Measurements from ENCODE around the gene CSNK1D. TPM values are rescaled to one million over a fixed set of nuclear protein-coding genes. Genes with fewer than 3 reads are reported as not detected.
A peak's percentile ranks its signal among the peaks of the same experiment; 100 is the strongest.
"Not testable (repeated sequence)": the region's sequence is repeated elsewhere in the genome, so short reads cannot be mapped to it uniquely, and the experiment has no call there.

The CSNK1D gene
- total and polyA plus RNA-seq, 12 donors, result 23.7 to 185 (median 125) TPM

- no peak overlapping the region for H3K4me3 ChIP-seq
- no peak for TF ChIP-seq CTCF (IDR thresholded peaks at IDR 0.05)
- TF ChIP-seq POLR2A (IDR thresholded peaks at IDR 0.05), result no peak
- H3K4me1 ChIP-seq (replicated peaks in 1 of 2), result no peaks in the 10 kb centered on the region
- 95 to 98% (median 96%) methylated on average over 5 to 16 of the region's 16 CpGs for WGBS, 4 donors
- H3K27ac ChIP-seq, result no peak overlapping the region
- H3K9me3 ChIP-seq (replicated peaks in 1 of 3), result no peaks in the 10 kb centered on the region
- H3K27me3 ChIP-seq, result no peaks in the 10 kb centered on the region
- peaks cover 0 to 30% of the 10 kb centered on the region in 2 donors for H3K36me3 ChIP-seq (replicated peaks in 1 of 2)
- no peak for DNase-seq
- intact Hi-C loops (cut with DNase I), result no loop called here
Measured at GRCh38 chr17:82194765-82195164, 78.7 kb downstream of the CSNK1D start.

GRCh38 chr17:82193520-82194220 lies 79.8 kb downstream of the CSNK1D start:
- intact Hi-C loops (cut with DNase I), result no loop called here
- Histone ChIP-seq H3K27ac (peak overlapping the region in 2 of 5 donors; percentile 19 to 42), H3K4me3 (no peak overlapping the region), H3K4me1 (replicated peaks in 1 of 2) (no peaks in the 10 kb centered on the region), H3K9me3 (replicated peaks in 1 of 3) (no peaks in the 10 kb centered on the region), H3K27me3 (no peaks in the 10 kb centered on the region), H3K36me3 (replicated peaks in 1 of 2) (peaks cover 0 to 30% of the 10 kb centered on the region in 2 donors)
- peak in 1 of 7 donors; percentile 25 for DNase-seq
- no peak for TF ChIP-seq POLR2A (IDR thresholded peaks at IDR 0.05)
- no peak for TF ChIP-seq CTCF (IDR thresholded peaks at IDR 0.05)
- 62 to 86% (median 82%) methylated on average over 16 of the region's 16 CpGs for WGBS, 4 donors

- intact Hi-C loops (cut with DNase I), result not testable (repeated sequence)
- H3K36me3 ChIP-seq (replicated peaks in 1 of 2), result peaks cover 0 to 29% of the 10 kb centered on the region in 2 donors
Measured at GRCh38 chr17:82193050-82193449, 80.5 kb downstream of the CSNK1D start.

More at GRCh38 chr17:82193050-82193449, 80.5 kb downstream of the CSNK1D start:
- not testable (repeated sequence) for H3K4me1 ChIP-seq (replicated peaks in 1 of 2); H3K4me3 ChIP-seq; H3K9me3 ChIP-seq (replicated peaks in 1 of 3); H3K27me3 ChIP-seq; DNase-seq; H3K27ac ChIP-seq
- WGBS, 4 donors, result 86 to 92% (median 90%) methylated on average over 6 of the region's 6 CpGs

Small RNAs within 50 kb of the gene (microRNA-seq; reads per million reads assigned to microRNA genes)
- gene MIR6787, result 0 to 0.28 (median 0) reads per million in 3 donors

Other genes starting within 250 kb of the CSNK1D start
- 10 to 100 TPM in 1 of 9 donors, 1 to 10 TPM in 8; 3.0 to 13.5 (median 4.5) TPM for gene RAC3, start 242.0 kb downstream of the CSNK1D start, total RNA-seq
- 10 to 100 TPM in 1 of 3 donors, 1 to 10 TPM in 2; 1.6 to 10.5 (median 9.0) TPM for gene RAC3, start 242.0 kb downstream of the CSNK1D start, polyA plus RNA-seq
- gene DCXR, start 236.0 kb downstream of the CSNK1D start, total RNA-seq, result 100 to 1,000 TPM in 6 of 9 donors, 10 to 100 TPM in 3; 66.9 to 183 (median 107) TPM
- 100 to 1,000 TPM in 1 of 3 donors, 10 to 100 TPM in 2; 67.7 to 163 (median 96.0) TPM for gene DCXR, start 236.0 kb downstream of the CSNK1D start, polyA plus RNA-seq
- 10 to 100 TPM; 21.2 to 69.5 (median 47.3) TPM for gene RFNG, start 221.9 kb downstream of the CSNK1D start, total RNA-seq
- gene RFNG, start 221.9 kb downstream of the CSNK1D start, polyA plus RNA-seq, result 10 to 100 TPM; 21.2 to 78.0 (median 74.0) TPM
- 100 to 1,000 TPM in 7 of 9 donors, 10 to 100 TPM in 2; 77.4 to 130 (median 112) TPM for gene GPS1, start 221.8 kb downstream of the CSNK1D start, total RNA-seq
- gene GPS1, start 221.8 kb downstream of the CSNK1D start, polyA plus RNA-seq, result 100 to 1,000 TPM in 2 of 3 donors, 10 to 100 TPM in 1; 37.4 to 305 (median 246) TPM
- gene DUS1L, start 207.9 kb downstream of the CSNK1D start, total RNA-seq, result 100 to 1,000 TPM in 1 of 9 donors, 10 to 100 TPM in 8; 62.0 to 109 (median 74.5) TPM
- gene DUS1L, start 207.9 kb downstream of the CSNK1D start, polyA plus RNA-seq, result 100 to 1,000 TPM in 2 of 3 donors, 10 to 100 TPM in 1; 38.5 to 397 (median 291) TPM
- 100 to 1,000 TPM in 3 of 9 donors, 10 to 100 TPM in 6; 46.1 to 276 (median 81.8) TPM for gene FASN, start 175.5 kb downstream of the CSNK1D start, total RNA-seq
- 100 to 1,000 TPM in 1 of 3 donors, 10 to 100 TPM in 2; 18.9 to 273 (median 59.0) TPM for gene FASN, start 175.5 kb downstream of the CSNK1D start, polyA plus RNA-seq
- 10 to 100 TPM; 12.2 to 51.3 (median 25.1) TPM for gene CCDC57, start 60.9 kb downstream of the CSNK1D start, total RNA-seq
- 100 to 1,000 TPM in 2 of 3 donors, 1 to 10 TPM in 1; 7.1 to 275 (median 129) TPM for gene CCDC57, start 60.9 kb downstream of the CSNK1D start, polyA plus RNA-seq
- gene SLC16A3, start 44.7 kb downstream of the CSNK1D start, total RNA-seq, result 10 to 100 TPM in 8 of 9 donors, 1 to 10 TPM in 1; 5.3 to 58.6 (median 36.7) TPM
- 10 to 100 TPM in 2 of 3 donors, 1 to 10 TPM in 1; 2.7 to 14.4 (median 10.5) TPM for gene SLC16A3, start 44.7 kb downstream of the CSNK1D start, polyA plus RNA-seq
- gene CD7, start 43.9 kb upstream of the CSNK1D start, total RNA-seq, result 1 to 10 TPM in 6 of 9 donors, under 1 TPM in 2, not detected in 1; 0.11 to 4.1 (median 1.6) TPM
- 1 to 10 TPM in 2 of 3 donors, not detected in 1; 1.1 to 4.2 TPM for gene CD7, start 43.9 kb upstream of the CSNK1D start, polyA plus RNA-seq
- 10 to 100 TPM in 5 of 9 donors, 1 to 10 TPM in 4; 1.2 to 24.3 (median 10.6) TPM for gene SECTM1, start 60.1 kb upstream of the CSNK1D start, total RNA-seq
- 1 to 10 TPM; 1.4 to 4.3 (median 3.7) TPM for gene SECTM1, start 60.1 kb upstream of the CSNK1D start, polyA plus RNA-seq
- gene TEX19, start 85.5 kb upstream of the CSNK1D start, total RNA-seq, result under 1 TPM in 1 of 9 donors, not detected in 8; 0.26 TPM
- not detected for gene TEX19, start 85.5 kb upstream of the CSNK1D start, polyA plus RNA-seq
- gene UTS2R, start 98.1 kb upstream of the CSNK1D start, total RNA-seq, result not detected
- gene UTS2R, start 98.1 kb upstream of the CSNK1D start, polyA plus RNA-seq, result not detected
- gene HEXD, start 144.6 kb upstream of the CSNK1D start, total RNA-seq, result 100 to 1,000 TPM in 1 of 9 donors, 10 to 100 TPM in 8; 16.2 to 104 (median 39.7) TPM
- 100 to 1,000 TPM in 2 of 3 donors, 1 to 10 TPM in 1; 8.9 to 292 (median 198) TPM for gene HEXD, start 144.6 kb upstream of the CSNK1D start, polyA plus RNA-seq
- gene OGFOD3, start 144.9 kb upstream of the CSNK1D start, total RNA-seq, result 100 to 1,000 TPM in 1 of 9 donors, 10 to 100 TPM in 8; 19.1 to 131 (median 52.6) TPM
- gene OGFOD3, start 144.9 kb upstream of the CSNK1D start, polyA plus RNA-seq, result 10 to 100 TPM; 17.9 to 39.8 (median 34.1) TPM
- gene CYBC1, start 177.1 kb upstream of the CSNK1D start, total RNA-seq, result 100 to 1,000 TPM in 3 of 9 donors, 10 to 100 TPM in 6; 34.6 to 160 (median 83.9) TPM
- 10 to 100 TPM; 38.9 to 73.9 (median 61.2) TPM for gene CYBC1, start 177.1 kb upstream of the CSNK1D start, polyA plus RNA-seq
- 10 to 100 TPM; 21.8 to 65.6 (median 52.0) TPM for gene NARF, start 185.0 kb upstream of the CSNK1D start, total RNA-seq
- gene NARF, start 185.0 kb upstream of the CSNK1D start, polyA plus RNA-seq, result 100 to 1,000 TPM in 2 of 3 donors, 10 to 100 TPM in 1; 26.3 to 198 (median 116) TPM
- gene FOXK2, start 246.0 kb upstream of the CSNK1D start, total RNA-seq, result 100 to 1,000 TPM in 1 of 9 donors, 10 to 100 TPM in 8; 30.5 to 138 (median 50.0) TPM
- 10 to 100 TPM; 33.2 to 43.0 (median 38.9) TPM for gene FOXK2, start 246.0 kb upstream of the CSNK1D start, polyA plus RNA-seq

Data from adrenal gland (tissue), 12 donors.